ENCODE results near the gene GLIS2.

DNA sequence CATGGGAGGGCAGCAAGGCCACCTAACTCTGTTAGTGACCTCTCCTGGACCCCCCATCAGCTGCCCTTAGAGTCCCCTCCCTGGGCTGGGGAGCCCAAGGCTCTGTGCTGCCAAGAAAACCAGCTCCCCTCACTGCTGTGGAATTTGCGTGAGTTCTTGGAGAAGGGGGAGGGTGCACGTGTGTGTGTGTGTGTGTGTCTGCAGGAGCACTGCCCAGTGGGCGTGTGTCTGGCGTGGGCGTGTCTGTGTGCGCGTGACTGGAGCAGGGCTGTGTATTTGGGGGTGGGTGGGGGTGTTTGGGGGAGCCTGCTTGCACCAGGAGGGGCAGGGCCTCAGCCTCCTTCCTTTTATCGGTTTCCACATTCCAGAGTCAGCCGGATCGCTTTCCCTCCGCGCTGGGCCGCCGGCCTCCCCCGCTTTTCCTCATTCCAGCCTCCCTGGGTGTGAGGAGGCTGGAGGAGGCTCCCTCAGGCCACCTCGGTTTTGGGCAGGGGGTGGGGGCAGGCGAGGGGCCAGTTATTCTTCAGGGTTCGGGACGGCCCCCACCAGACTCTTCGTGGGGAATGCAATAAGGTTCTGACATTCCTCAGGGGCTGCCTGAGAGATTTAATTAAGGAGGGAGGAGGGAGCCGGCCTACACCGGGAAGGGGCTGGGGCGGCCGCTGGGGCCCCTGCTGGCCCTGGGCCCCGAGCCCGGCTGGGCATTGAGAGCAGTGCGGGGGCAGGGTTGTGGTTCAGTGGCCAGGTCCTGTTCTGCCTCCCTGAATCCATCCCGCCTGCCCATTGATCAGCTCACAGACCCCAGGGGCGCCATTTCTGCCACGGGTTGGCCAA is 58.3 kb downstream of the GLIS2 start:
- TF ChIP-seq RFX5 (IDR thresholded peaks at IDR 0.05; ENCODE audit: low read depth, low read length) (no peak), GATAD2B (conservative IDR thresholded peaks at IDR 0.05; ENCODE audit: low read depth) (no peak), MAX (IDR thresholded peaks at IDR 0.05; ENCODE audit: low read depth, low read length) (no peak), NFYB (IDR thresholded peaks at IDR 0.05; ENCODE audit: insufficient read depth, low read depth, low read length) (no peak), EP300 (IDR thresholded peaks at IDR 0.05; ENCODE audit: borderline replicate concordance in 1 of 2, control insufficient read depth in 1 of 2, low read depth in 2 of 2, low read length in 2 of 2) (no peak), POLR2A (IDR thresholded peaks at IDR 0.05; ENCODE audit: low read depth, low read length) (no peak)
- TF ChIP-seq, protein P1, sequence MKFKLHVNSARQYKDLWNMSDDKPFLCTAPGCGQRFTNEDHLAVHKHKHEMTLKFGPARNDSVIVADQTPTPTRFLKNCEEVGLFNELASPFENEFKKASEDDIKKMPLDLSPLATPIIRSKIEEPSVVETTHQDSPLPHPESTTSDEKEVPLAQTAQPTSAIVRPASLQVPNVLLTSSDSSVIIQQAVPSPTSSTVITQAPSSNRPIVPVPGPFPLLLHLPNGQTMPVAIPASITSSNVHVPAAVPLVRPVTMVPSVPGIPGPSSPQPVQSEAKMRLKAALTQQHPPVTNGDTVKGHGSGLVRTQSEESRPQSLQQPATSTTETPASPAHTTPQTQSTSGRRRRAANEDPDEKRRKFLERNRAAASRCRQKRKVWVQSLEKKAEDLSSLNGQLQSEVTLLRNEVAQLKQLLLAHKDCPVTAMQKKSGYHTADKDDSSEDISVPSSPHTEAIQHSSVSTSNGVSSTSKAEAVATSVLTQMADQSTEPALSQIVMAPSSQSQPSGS (IDR thresholded peaks at IDR 0.05; ENCODE audit: low read length): no peak
- TF ChIP-seq, protein P2, sequence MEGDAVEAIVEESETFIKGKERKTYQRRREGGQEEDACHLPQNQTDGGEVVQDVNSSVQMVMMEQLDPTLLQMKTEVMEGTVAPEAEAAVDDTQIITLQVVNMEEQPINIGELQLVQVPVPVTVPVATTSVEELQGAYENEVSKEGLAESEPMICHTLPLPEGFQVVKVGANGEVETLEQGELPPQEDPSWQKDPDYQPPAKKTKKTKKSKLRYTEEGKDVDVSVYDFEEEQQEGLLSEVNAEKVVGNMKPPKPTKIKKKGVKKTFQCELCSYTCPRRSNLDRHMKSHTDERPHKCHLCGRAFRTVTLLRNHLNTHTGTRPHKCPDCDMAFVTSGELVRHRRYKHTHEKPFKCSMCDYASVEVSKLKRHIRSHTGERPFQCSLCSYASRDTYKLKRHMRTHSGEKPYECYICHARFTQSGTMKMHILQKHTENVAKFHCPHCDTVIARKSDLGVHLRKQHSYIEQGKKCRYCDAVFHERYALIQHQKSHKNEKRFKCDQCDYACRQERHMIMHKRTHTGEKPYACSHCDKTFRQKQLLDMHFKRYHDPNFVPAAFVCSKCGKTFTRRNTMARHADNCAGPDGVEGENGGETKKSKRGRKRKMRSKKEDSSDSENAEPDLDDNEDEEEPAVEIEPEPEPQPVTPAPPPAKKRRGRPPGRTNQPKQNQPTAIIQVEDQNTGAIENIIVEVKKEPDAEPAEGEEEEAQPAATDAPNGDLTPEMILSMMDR (IDR thresholded peaks at IDR 0.05 in 2 of 3, conservative IDR thresholded peaks at IDR 0.05 in 1 of 3; ENCODE audit: control insufficient read depth in 2 of 3, extremely low read depth in 1 of 3, insufficient read depth in 1 of 3, low read depth in 3 of 3, low read length in 3 of 3): no peak
